Kidney capillary endothelial cell (primary cell): ENCODE results near the gene HSPB6.
"Not testable (repeated sequence)": the region's sequence is repeated elsewhere in the genome, so short reads cannot be mapped to it uniquely, and the experiment has no call there.

Experiments used
- DNase-seq: peaks from one replicate; pipeline ENCODE4 v3.0.0-alpha.2; 2018; ENCODE audit warnings: low spot score

The HSPB6 gene

DNA sequence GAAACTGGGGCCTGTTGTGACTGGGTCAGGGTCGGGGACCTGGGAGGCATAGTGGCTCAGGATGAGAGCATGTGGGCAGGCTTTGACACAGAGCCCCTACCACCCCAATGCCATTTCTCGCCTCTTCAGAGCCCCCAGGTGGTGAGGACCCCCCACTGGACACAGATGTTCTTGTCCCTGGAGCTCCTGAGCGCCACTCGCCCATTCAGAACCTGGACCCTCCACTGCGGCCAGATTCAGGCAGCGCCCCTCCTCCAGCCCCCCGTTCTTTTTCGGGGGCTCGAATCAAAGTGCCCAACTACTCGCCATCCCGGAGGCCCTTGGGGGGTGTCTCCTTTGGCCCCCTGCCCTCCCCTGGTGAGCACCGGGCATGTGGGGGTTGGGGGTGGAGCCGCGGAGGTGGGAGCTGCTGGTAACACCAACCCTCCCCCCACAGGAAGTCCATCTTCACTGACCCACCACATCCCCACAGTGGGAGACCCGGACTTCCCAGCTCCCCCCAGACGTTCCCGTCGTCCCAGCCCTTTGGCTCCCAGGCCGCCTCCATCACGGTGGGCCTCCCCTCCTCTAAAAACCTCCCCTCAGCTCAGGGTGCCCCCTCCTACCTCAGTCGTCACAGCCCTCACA lies 24.9 kb downstream of the HSPB6 start:
- DNase-seq = no peak

DNA sequence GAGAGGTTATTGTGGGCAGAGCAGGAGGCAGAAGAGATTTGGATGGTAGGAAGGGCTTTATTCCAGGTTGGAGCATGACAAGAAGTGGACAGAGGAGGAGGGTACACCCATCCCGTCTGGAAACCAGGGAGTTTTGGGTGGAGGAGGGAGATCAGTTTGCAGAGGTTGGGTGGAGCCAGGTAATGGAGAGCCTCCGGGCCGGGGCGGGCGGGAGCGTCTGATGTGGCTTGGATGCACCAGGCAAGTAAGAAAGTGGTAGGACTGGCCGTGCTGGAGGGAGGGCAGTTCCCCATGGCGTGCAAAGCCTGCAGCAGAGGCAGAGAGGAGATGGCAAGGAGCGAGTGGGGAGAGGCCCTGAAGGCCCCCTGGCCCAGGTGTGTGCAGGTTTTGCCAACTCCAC lies 25.5 kb downstream of the HSPB6 start:
- DNase-seq = no peak

DNA sequence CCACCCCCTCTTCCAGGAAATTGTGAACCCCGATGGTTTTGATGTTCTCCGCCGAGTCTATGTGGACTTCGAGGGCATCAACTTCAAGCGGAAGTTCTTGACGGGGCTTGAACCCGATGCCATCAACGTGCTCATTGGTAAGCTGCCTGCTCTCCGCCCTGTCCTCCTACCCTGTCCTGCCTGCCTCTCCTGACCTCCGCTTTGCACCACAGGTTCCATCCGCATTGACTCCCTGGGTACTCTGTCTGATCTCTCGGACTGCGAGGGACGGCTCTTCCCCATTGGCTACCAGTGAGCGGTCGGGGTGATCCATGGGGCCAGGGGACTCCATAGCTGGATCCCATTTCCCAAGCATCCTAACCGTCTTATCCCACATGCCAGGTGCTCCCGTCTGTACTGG lies 26.5 kb downstream of the HSPB6 start:
- DNase-seq = no peak

DNA sequence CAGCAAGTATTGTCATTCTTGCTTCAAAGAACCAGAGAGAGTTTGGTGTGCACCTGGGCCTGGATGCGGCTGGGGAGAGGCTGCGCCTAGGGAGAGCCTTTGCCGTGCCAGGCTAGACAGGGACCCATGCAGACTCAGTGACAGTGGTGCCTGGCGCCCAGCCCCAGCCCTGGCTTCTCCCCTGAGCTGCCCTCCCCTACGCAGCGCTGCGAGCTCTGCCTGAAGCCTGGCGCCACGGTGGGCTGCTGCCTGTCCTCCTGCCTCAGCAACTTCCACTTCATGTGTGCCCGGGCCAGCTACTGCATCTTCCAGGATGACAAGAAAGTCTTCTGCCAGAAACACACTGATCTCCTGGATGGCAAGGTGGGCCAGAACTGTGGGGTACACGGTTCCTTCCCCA lies 27.1 kb downstream of the HSPB6 start:
- no peak for DNase-seq

GRCh38 chr19:35729021-35729420 lies 27.8 kb downstream of the HSPB6 start:
- no peak for DNase-seq

- DNase-seq = no peak
These were observed 28.7 kb downstream of the HSPB6 start for GRCh38 chr19:35727956-35728706.

DNA sequence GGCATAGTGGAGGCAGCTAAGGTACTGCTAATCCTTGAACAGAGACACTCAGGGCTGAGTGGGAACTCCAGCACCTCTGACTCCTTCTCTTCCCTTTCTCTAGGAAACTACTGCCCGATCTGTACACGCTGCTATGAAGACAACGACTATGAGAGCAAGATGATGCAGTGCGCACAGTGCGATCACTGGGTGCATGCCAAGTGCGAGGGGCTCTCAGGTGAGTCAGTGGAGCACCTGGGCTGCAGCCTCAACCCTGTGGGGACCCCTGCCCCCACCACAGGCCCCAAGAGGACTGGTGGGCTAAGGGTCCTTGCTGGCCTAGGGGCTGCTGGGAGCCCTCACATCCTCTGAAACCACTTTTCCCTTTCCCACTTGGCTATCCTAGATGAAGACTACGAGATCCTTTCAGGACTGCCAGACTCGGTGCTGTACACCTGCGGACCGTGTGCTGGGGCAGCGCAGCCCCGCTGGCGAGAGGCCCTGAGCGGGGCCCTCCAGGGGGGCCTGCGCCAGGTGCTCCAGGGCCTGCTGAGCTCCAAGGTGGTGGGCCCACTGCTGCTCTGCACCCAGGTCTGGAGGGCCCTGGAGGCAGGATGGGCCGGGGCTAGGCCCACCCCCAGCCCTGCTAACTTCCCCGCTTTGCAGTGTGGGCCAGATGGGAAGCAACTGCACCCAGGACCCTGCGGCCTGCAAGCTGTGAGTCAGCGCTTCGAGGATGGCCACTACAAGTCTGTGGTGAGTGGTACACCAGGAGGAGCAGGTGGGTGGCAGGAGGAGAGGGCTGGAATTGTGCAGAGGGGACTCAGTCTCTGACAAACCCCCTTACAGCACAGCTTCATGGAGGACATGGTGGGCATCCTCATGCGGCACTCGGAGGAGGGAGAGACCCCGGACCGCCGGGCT lies 29.5 kb downstream of the HSPB6 start:
- DNase-seq = no peak

DNA sequence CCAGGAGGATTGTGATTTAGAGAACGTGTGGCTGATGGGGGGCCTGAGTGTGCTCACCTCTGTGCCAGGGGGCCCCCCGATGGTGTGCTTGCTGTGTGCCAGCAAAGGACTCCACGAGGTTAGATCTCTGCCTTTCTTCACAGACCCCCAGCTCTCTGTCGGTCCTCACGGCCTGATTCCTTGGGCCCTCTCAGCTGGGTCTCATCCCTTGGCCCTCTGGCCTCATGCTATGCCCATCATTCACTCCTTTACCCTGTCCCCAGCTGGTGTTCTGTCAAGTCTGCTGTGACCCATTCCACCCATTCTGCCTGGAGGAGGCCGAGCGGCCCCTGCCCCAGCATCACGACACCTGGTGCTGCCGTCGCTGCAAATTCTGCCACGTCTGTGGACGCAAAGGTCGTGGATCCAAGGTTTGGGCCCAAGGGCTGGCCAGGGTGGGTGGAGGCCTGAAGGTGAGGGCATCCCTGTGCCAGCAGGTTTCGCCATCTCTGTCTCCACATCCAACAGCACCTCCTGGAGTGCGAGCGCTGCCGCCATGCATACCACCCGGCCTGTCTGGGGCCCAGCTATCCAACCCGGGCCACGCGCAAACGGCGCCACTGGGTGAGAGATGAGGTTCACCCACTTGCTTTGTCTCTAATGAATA lies 31.5 kb downstream of the HSPB6 start:
- DNase-seq = no peak

- no peak for DNase-seq
These were observed 32.3 kb downstream of the HSPB6 start for GRCh38 chr19:35724560-35724959.

- not testable (repeated sequence) for DNase-seq
These were observed 32.7 kb downstream of the HSPB6 start for GRCh38 chr19:35724132-35724531.

DNA sequence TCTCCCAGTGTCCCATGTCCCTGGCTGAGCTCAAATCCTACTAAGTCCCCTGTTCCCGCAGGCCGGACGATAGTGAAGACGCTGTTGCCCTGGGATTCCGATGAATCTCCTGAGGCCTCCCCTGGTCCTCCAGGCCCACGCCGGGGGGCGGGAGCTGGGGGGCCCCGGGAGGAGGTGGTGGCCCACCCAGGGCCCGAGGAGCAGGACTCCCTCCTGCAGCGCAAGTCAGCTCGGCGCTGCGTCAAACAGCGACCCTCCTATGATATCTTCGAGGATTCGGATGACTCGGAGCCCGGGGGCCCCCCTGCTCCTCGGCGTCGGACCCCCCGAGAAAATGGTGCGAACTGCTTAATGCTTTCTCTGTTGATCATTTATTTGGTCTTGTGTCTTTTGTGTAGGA lies 33.2 kb downstream of the HSPB6 start:
- DNase-seq = no peak

GRCh38 chr19:35722897-35723296 lies 33.9 kb downstream of the HSPB6 start:
- DNase-seq = no peak

- DNase-seq = no peak
These were observed 34.4 kb downstream of the HSPB6 start for GRCh38 chr19:35722461-35722860.

- no peak for DNase-seq
These were observed 35.5 kb downstream of the HSPB6 start for GRCh38 chr19:35721374-35721773.

DNA sequence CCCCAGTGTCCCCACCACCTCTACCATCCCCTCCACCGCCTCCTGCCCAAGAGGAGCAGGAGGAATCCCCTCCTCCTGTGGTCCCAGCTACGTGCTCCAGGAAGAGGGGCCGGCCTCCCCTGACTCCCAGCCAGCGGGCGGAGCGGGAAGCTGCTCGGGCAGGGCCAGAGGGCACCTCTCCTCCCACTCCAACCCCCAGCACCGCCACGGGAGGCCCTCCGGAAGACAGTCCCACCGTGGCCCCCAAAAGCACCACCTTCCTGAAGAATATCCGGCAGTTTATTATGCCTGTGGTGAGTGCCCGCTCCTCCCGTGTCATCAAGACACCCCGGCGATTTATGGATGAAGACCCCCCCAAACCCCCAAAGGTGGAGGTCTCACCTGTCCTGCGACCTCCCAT lies 36.2 kb downstream of the HSPB6 start:
- DNase-seq = no peak

DNA sequence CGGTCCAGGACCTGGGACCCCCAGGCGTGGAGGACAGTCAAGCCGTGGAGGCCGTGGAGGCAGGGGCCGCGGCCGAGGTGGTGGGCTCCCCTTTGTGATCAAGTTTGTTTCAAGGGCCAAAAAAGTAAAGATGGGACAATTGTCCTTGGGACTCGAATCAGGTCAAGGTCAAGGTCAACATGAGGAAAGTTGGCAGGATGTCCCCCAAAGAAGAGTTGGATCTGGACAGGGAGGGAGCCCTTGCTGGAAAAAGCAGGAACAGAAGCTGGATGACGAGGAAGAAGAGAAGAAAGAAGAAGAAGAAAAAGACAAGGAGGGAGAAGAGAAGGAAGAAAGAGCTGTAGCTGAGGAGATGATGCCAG lies 36.7 kb downstream of the HSPB6 start:
- no peak for DNase-seq

DNA sequence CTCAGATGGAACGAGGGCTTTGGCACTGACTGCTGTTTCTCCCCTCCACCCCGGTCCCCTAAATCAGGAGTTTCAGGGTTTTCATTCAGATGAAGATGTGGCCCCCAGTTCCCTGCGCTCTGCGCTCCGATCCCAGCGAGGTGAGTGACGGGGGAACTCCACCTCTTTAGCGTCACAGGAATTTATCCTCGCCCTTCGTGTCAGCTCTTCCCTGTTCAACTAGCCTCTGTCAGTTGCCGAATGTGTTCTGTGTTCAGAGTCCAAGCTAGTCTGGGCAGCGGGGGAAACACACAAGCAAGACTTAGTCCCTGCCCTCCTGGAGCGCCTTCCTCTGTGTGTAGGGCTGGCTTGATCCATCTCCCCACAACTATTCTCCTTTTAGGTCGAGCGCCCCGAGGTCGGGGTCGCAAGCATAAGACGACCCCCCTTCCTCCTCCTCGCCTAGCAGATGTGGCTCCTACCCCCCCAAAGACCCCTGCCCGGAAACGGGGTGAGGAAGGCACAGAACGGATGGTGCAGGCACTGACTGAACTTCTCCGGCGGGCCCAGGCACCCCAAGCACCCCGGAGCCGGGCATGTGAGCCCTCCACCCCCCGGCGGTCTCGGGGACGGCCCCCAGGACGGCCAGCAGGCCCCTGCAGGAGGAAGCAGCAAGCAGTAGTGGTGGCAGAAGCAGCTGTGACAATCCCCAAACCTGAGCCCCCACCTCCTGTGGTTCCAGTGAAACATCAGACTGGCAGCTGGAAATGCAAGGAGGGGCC lies 37.2 kb downstream of the HSPB6 start:
- no peak for DNase-seq

- no peak for DNase-seq
These were observed 38.3 kb downstream of the HSPB6 start for GRCh38 chr19:35718345-35719041.

DNA sequence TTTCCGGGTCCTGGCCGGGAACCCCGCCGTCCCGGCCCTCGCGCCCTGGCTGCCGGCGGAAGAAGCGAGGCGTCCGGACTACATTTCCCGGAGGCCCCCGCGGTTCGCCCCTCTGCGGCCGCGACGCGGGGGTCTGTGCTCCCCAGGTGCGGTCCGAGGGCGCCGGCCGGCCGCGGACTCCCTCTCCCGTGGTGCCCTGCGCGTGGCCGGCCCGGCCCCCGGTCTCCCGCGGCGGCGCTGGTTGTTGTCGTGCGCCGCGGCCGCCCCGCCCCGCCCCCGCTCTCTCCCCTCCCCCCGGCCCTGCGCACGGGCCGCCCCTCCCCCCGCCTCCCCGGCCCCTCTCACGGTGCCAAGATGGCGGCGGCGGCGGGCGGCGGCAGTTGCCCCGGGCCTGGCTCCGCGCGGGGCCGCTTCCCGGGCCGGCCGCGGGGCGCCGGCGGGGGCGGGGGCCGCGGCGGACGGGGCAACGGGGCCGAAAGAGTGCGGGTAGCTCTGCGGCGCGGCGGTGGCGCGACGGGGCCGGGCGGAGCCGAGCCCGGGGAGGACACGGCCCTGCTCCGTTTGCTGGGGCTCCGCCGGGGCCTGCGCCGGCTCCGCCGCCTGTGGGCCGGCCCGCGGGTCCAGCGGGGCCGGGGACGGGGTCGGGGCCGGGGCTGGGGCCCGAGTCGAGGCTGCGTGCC lies 39.0 kb downstream of the HSPB6 start, which contains the start of gene KMT2B:
Gene KMT2B (plus strand): TSS at position 339 of the 680 bp plus-strand sequence. CDS start 16 bp downstream, at position 355.
- no peak for DNase-seq
